Vagina (tissue), 2 donors: ENCODE results near the gene ATP2A3. TPM values are rescaled to one million over a fixed set of nuclear protein-coding genes. Genes with fewer than 3 reads are reported as not detected.

Experiments
- DNase-seq, 2 donors: peaks; one replicate each; pipeline ENCODE4 v3.0.0-alpha.2; 2017; ENCODE audit errors: extremely low spot score in 2 of 2
- H3K27ac ChIP-seq: fragments of 200-600 bp; sonication (generic); one replicate; pipeline ENCODE4 v1.5.1; 2019
- H3K27me3 ChIP-seq: fragments of 200-600 bp; sonication (generic); one replicate; pipeline ENCODE4 v1.5.1; 2019
- H3K36me3 ChIP-seq, 2 donors: fragments of 200-600 bp; sonication (generic); one replicate each; pipeline ENCODE4 v1.5.1; 2017 to 2019
- H3K4me1 ChIP-seq: fragments of 200-600 bp; sonication (generic); one replicate; pipeline ENCODE4 v1.5.1; 2019
- H3K4me3 ChIP-seq, 2 donors: fragments of 200-600 bp; sonication (generic); 1 replicate in 1 of 2; 2 replicates in 1 of 2; pipeline ENCODE4 v1.5.1; 2016 to 2019
- H3K9me3 ChIP-seq: fragments of 200-600 bp; sonication (generic); one replicate; pipeline ENCODE4 v1.5.1; 2019
- POLR2A ChIP-seq, 2 donors: fragments of 450-650 bp; IDR thresholded peaks; one replicate each; pipeline ENCODE4 v1.6.1; 2017; ENCODE audit warnings: antibody characterized with exemption in 2 of 2, mild to moderate bottlenecking in 2 of 2, moderate library complexity in 2 of 2
- POLR2AphosphoS5 ChIP-seq, 2 donors: sonication (generic); formaldehyde crosslinking; IDR thresholded peaks; one replicate each; pipeline ENCODE4 v1.9.0; 2017; ENCODE audit warnings: antibody characterized with exemption in 2 of 2, mild to moderate bottlenecking in 2 of 2, low read depth in 1 of 2; ENCODE audit not compliant: insufficient read depth in 1 of 2
- intact Hi-C: fragments of 100-400 bp; cut with DNase I; formaldehyde crosslinking; loops from one replicate; pipeline ENCODE4 v1.15.1; 2023
- total RNA-seq: library from RNA; depleted of rRNA; stranded (reverse); fragments of >200 nt; gene quantifications from one replicate; pipeline ENCODE4 v1.2.3, GENCODE V29; 2016
- TF ChIP-seq, protein P1 (sequence below), 3 experiments: fragments of 450-650 bp in 2 of 3; fragments of 200-600 bp in 1 of 3; sonication (generic) in 1 of 3; IDR thresholded peaks; one replicate each; pipeline ENCODE4 v1.5.1; 2017 to 2019; ENCODE audit warnings: antibody characterized with exemption in 3 of 3, mild to moderate bottlenecking in 2 of 3, moderate library complexity in 2 of 3

Gene ATP2A3
- total RNA-seq, 1 donor from 2014 or later: 15.5 TPM

- H3K4me1 ChIP-seq: peaks cover 22% of the 10 kb centered on the region
- H3K27me3 ChIP-seq: no peaks in the 10 kb centered on the region
- TF ChIP-seq POLR2AphosphoS5 (IDR thresholded peaks at IDR 0.05; ENCODE audit: insufficient read depth in 1 of 2, low read depth in 1 of 2) (no peak), POLR2A (IDR thresholded peaks at IDR 0.05) (no peak)
- TF ChIP-seq, protein P1, sequence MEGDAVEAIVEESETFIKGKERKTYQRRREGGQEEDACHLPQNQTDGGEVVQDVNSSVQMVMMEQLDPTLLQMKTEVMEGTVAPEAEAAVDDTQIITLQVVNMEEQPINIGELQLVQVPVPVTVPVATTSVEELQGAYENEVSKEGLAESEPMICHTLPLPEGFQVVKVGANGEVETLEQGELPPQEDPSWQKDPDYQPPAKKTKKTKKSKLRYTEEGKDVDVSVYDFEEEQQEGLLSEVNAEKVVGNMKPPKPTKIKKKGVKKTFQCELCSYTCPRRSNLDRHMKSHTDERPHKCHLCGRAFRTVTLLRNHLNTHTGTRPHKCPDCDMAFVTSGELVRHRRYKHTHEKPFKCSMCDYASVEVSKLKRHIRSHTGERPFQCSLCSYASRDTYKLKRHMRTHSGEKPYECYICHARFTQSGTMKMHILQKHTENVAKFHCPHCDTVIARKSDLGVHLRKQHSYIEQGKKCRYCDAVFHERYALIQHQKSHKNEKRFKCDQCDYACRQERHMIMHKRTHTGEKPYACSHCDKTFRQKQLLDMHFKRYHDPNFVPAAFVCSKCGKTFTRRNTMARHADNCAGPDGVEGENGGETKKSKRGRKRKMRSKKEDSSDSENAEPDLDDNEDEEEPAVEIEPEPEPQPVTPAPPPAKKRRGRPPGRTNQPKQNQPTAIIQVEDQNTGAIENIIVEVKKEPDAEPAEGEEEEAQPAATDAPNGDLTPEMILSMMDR (IDR thresholded peaks at IDR 0.05): no peak
- no peak for DNase-seq
- no peaks in the 10 kb centered on the region for H3K36me3 ChIP-seq
- H3K27ac ChIP-seq: peak overlapping the region; percentile 6
- no peak overlapping the region for H3K4me3 ChIP-seq
- intact Hi-C loops: no loop called here
- no peaks in the 10 kb centered on the region for H3K9me3 ChIP-seq
Observed at GRCh38 chr17:3917391-3917931, 46.8 kb downstream of the ATP2A3 start.

GRCh38 chr17:3916825-3917224 lies 47.4 kb downstream of the ATP2A3 start:
- Histone ChIP-seq H3K4me3 (no peak overlapping the region), H3K27ac (no peak overlapping the region), H3K4me1 (peaks cover 22% of the 10 kb centered on the region), H3K9me3 (no peaks in the 10 kb centered on the region), H3K36me3 (no peaks in the 10 kb centered on the region), H3K27me3 (no peaks in the 10 kb centered on the region)
- DNase-seq: no peak
- TF ChIP-seq, protein P1 (IDR thresholded peaks at IDR 0.05): no peak
- TF ChIP-seq POLR2A (IDR thresholded peaks at IDR 0.05) (no peak), POLR2AphosphoS5 (IDR thresholded peaks at IDR 0.05; ENCODE audit: insufficient read depth in 1 of 2, low read depth in 1 of 2) (no peak)
- intact Hi-C loops: no loop called here

- Histone ChIP-seq H3K4me1 (peaks cover 25% of the 10 kb centered on the region), H3K27me3 (no peaks in the 10 kb centered on the region), H3K27ac (peak within 1 kb of the TSS; percentile 20), H3K4me3 (peak within 1 kb of the TSS in 1 of 2 donors; percentile 30), H3K9me3 (no peaks in the 10 kb centered on the region), H3K36me3 (no peaks in the 10 kb centered on the region)
- TF ChIP-seq POLR2AphosphoS5 (IDR thresholded peaks at IDR 0.05; ENCODE audit: insufficient read depth in 1 of 2, low read depth in 1 of 2) (no peak), POLR2A (IDR thresholded peaks at IDR 0.05) (no peak)
- TF ChIP-seq, protein P1 (IDR thresholded peaks at IDR 0.05): no peak
- intact Hi-C loops: loop anchor here (2.0 kb wide), 1 partner anchor 93 kb away; no protein-coding TSS in a partner anchor
- DNase-seq: no peak
Observed at GRCh38 chr17:3915995-3916696, 48.1 kb downstream of the ATP2A3 start, which contains the start of gene P2RX1. Gene P2RX1, minus strand, starts transcription at chr17:3916465. Its CDS starts 240 bp downstream, at chr17:3916225.

DNA sequence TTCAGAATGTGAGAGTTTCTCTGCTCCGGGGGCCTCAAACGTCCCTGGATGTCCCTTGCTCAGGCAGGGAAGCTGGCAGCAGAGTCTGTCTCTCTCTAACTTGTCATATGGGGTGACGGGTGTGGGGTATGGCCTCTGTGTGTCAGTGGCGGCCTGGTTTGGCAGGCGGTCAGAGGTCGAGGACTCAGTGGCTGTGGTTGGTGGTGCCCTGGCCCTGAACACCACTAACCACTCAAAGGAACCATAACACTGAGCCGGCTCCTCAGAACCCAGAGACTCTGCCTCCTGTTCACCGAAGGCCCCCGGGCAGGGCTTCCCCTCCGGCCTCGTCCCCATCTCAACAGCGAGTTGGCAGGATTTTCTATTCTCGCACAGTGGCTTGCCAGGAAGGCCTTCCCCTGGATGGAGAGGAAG lies 48.6 kb downstream of the ATP2A3 start:
- TF ChIP-seq POLR2A (IDR thresholded peaks at IDR 0.05): no peak
- TF ChIP-seq, protein P1 (IDR thresholded peaks at IDR 0.05): no peak
- TF ChIP-seq POLR2AphosphoS5 (IDR thresholded peaks at IDR 0.05; ENCODE audit: insufficient read depth in 1 of 2, low read depth in 1 of 2): no peak
- peak overlapping the region in 1 of 2 donors; percentile 30 for H3K4me3 ChIP-seq
- peaks cover 27% of the 10 kb centered on the region for H3K4me1 ChIP-seq

GRCh38 chr17:3914312-3914670 lies 49.9 kb downstream of the ATP2A3 start:
- intact Hi-C loops: loop anchor here (2.0 kb wide), 1 partner anchor 95 kb away; no protein-coding TSS in a partner anchor
- Histone ChIP-seq H3K4me1 (peaks cover 27% of the 10 kb centered on the region), H3K4me3 (peak overlapping the region in 1 of 2 donors; percentile 30), H3K36me3 (no peaks in the 10 kb centered on the region), H3K9me3 (no peaks in the 10 kb centered on the region), H3K27me3 (no peaks in the 10 kb centered on the region), H3K27ac (no peak overlapping the region)
- DNase-seq: no peak
- TF ChIP-seq POLR2A (IDR thresholded peaks at IDR 0.05): no peak

More for the DNA sequence above, 48.6 kb downstream of the ATP2A3 start:
- intact Hi-C loops: loop anchor here (2.0 kb wide), 1 partner anchor 93 kb away; no protein-coding TSS in a partner anchor
- Histone ChIP-seq H3K36me3 (no peaks in the 10 kb centered on the region), H3K27me3 (no peaks in the 10 kb centered on the region), H3K27ac (peak overlapping the region; percentile 20), H3K9me3 (no peaks in the 10 kb centered on the region)
- DNase-seq: no peak
